ENCODE data around the gene LMNTD2. TPM values are rescaled to one million over a fixed set of nuclear protein-coding genes. Genes with fewer than 3 reads are reported as not detected.
A peak's percentile ranks its signal among the peaks of the same experiment; 100 is the strongest.

The LMNTD2 gene
- total RNA-seq, 8 experiments from 2014 or later = 0.29 to 5.4 (median 0.88) TPM

DNA sequence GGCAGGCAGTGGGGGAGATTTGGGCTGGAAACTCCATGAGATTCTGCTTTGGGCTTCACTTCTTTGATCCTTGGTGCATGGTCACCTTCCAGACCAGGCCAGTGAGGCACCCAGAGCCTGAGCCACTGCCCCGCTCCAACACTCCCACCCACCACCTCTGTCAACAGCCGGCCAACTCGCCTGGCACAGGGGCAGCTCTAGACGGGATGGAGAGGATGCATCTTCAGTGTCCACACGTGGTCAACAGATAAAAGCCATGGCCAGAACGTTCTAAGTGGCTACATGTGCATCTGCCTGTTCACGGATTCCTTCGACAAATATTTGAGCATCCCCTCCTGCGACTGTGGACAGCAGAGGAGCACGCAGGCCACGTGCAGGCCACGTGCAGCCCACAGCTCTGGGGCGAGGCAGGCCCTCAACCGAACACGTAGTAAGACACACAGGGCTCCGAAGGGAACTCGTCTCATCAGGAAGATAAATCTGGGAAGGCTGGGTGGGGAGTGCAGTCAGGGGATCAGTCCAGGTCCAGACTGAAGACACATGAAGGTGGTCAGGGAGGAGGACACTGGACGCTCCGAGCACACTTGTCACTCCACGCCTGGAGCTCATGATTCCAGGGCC, 22.0 kb downstream of the LMNTD2 start:
- WGBS, 10 experiments = 80 to 100% (median 92%) methylated on average over 1 to 11 of the region's 20 CpGs; no CpG with 5 or more reads in 3 of the 10 experiments
- in situ Hi-C loops (cut with MboI; ENCODE audit: low pct_unique_long_range_greater_than_20kb in 2 of 9, low sequenced_read_pairs in 9 of 9, unreplicated experiment in 9 of 9) = no loop called here
- ATAC-seq (replicated peaks in 6 of 8) = no peak

DNA sequence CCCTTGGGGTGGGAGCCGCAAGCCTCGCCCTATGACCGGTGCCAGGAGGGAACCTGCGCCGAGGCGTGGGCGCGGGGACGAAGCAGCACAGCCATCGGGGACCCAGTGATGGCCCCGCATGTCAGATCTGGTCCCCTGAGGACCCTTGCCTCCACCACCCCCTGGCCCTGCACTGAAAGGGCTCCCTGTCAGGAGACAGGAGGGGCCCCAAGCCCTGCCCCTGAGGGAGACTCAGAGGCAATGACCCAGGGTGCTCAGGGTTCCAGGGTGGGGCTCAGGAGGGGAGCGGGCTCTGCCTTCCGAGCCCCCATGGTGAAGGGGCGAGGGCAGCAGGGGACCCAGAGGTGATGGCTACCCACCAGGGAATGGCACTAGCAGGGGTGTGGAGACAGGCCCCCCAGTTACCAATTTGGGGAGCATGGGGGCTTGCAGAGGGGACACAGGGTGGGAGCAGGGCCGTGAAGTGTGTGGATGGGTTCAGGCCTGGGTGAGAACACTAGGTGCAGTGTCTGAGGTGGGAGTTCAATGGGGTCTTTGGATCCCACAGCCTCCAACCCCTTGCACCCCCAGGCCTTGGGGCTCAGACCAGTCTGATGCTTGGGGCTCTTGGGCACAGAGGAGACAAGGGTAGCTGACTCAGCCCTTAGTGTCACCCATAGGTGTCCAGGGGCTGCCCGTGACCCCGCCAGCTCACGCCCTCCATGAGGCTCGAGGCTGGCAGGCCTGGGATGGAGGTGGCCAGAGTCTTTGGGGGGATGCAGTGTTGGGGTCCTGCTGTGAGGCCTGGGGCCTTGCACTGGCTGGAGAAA, 22.7 kb downstream of the LMNTD2 start:
- Histone ChIP-seq H3K4me1 (replicated peaks in 1 of 2) (peaks cover 28 to 40% of the 10 kb centered on the region in 2 donors), H3K4me3 (peak overlapping the region; percentile 2 to 96 (median 11)), H3K27ac (no peak overlapping the region)
- in situ Hi-C loops (cut with MboI; ENCODE audit: low pct_unique_long_range_greater_than_20kb in 2 of 9, low sequenced_read_pairs in 9 of 9, unreplicated experiment in 9 of 9) = no loop called here
- WGBS, 10 experiments = 20% methylated on average over 1 of the region's 19 CpGs; no CpG with 5 or more reads in 9 of the 10 experiments
- ATAC-seq (replicated peaks in 6 of 8) = no peak

More for the DNA sequence above, 22.0 kb downstream of the LMNTD2 start:
- peaks cover 28 to 40% of the 10 kb centered on the region in 2 donors for H3K4me1 ChIP-seq (replicated peaks in 1 of 2)
- no peak overlapping the region for H3K27ac ChIP-seq
- H3K4me3 ChIP-seq = no peak overlapping the region

DNA sequence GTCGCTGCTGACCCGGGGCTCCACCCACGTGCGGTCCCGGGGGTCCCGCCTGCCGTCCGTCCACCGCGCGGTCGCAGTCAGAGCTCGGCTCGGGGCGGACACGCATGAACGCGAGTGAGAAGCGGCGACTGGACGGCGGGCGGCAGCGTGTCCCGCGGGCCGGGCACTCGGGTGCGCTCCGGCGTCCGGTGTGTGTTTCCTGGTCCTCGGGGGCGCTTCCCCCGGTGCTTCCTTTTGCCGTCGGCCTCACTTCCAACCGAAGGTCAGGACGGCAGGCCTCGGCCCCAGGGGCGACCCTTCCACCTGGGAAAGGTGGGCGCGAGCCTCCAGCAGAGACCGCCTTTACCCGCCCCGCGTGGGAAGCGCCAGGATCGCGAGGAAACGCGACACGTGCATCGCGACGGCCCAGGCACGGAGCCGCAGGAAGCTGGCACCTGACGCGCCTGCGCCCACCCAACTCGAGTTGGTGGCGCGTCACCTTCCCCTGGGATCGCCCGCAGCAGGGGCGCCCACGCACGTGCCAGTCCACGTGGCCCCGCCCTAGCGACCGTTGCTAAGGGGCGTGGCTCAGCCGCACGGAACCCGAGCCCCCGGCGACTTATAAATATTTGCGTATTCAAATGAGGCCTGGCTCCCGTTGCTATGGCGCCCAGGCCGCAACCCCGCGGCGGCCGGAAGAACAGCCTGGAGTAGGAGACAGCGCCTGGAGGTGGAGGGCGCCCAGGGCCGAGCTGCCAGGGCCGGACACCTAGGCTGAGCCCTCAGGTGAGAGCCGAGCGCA, 23.5 kb downstream of the LMNTD2 start, which contains the start of gene LRRC56:
LRRC56 (plus strand) TSS at position 687 of the 781 bp plus-strand sequence. CDS start 3,158 bp downstream, outside the sequence.
- in situ Hi-C loops (cut with MboI; ENCODE audit: low pct_unique_long_range_greater_than_20kb in 2 of 9, low sequenced_read_pairs in 9 of 9, unreplicated experiment in 9 of 9) = no loop called here
- Histone ChIP-seq H3K4me3 (peak within 1 kb of the TSS; percentile 2 to 96 (median 79)), H3K27ac (no peak within 1 kb of the TSS), H3K4me1 (replicated peaks in 1 of 2) (peaks cover 28 to 40% of the 10 kb centered on the region in 2 donors)
- peak; percentile 20 to 59 (median 38) for ATAC-seq (replicated peaks in 6 of 8)
- 0 to 18% (median 6%) methylated on average over 10 to 27 of the region's 93 CpGs; no CpG with 5 or more reads in 6 of the 10 experiments for WGBS, 10 experiments

DNA sequence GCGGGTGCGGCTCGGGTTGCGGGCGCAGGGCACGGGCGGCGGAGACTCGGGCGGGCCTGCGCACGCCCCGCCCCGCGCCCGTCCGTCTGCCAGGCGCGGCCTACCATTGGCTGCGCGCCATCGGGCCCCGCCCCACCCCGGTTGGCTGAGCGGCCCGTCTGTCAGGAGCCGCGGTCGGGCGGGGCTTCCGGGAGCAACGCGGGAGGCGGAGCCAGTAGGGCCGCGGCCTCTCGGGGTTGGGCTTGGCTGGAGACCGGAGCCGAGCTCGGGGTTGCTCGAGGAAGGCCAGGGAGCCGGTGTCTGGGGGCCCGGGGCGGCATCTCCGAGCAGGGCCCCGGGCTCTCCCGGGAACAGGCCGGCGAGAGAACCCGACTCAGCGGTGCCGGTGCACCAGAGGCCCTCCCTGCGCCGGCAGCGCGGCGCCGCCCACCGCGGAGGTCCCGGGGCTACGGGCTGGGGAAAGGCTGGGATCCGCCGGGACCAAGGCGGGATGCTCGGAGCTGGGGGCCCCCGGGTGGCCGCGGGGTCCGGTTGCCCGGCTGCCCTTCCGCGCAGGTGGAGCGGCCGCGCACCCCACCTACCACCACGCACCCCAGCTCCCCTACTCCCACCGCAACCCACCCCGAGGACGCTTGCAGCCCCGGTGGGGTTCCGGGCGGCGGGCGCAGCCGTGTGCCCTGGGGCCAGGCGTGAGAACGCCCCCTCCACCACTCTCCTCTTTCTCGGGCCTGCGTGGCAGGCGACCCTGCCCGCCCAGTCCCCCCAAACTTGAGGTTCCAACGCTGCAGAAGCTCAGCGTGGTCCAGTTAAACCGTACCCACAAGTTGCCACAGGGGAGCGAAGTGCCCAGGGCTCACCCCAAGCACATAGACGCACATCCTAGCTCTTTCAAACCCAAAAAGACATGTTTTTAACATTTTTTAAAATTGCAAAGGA, 24.8 kb downstream of the LMNTD2 start, which contains the start of gene HRAS:
HRAS (minus strand) TSS at position 58 of the 936 bp plus-strand sequence.
- peak within 1 kb of the TSS; percentile 76 to 84 for H3K27ac ChIP-seq
- peaks cover 25 to 35% of the 10 kb centered on the region in 2 donors for H3K4me1 ChIP-seq (replicated peaks in 1 of 2)
- 3 to 40% (median 31%) methylated on average over 1 to 5 of the region's 97 CpGs; no CpG with 5 or more reads in 6 of the 10 experiments for WGBS, 10 experiments
- peak within 1 kb of the TSS; percentile 69 to 96 (median 89) for H3K4me3 ChIP-seq
- in situ Hi-C loops (cut with MboI; ENCODE audit: low pct_unique_long_range_greater_than_20kb in 2 of 9, low sequenced_read_pairs in 9 of 9, unreplicated experiment in 9 of 9) = no loop called here
- ATAC-seq (replicated peaks in 6 of 8) = peak; percentile 66 to 89 (median 86)

GRCh38 chr11:535210-535518, 25.4 kb downstream of the LMNTD2 start:
- in situ Hi-C loops (cut with MboI; ENCODE audit: low pct_unique_long_range_greater_than_20kb in 2 of 9, low sequenced_read_pairs in 9 of 9, unreplicated experiment in 9 of 9) = no loop called here
- peak overlapping the region; percentile 62 to 79 for H3K27ac ChIP-seq

DNA sequence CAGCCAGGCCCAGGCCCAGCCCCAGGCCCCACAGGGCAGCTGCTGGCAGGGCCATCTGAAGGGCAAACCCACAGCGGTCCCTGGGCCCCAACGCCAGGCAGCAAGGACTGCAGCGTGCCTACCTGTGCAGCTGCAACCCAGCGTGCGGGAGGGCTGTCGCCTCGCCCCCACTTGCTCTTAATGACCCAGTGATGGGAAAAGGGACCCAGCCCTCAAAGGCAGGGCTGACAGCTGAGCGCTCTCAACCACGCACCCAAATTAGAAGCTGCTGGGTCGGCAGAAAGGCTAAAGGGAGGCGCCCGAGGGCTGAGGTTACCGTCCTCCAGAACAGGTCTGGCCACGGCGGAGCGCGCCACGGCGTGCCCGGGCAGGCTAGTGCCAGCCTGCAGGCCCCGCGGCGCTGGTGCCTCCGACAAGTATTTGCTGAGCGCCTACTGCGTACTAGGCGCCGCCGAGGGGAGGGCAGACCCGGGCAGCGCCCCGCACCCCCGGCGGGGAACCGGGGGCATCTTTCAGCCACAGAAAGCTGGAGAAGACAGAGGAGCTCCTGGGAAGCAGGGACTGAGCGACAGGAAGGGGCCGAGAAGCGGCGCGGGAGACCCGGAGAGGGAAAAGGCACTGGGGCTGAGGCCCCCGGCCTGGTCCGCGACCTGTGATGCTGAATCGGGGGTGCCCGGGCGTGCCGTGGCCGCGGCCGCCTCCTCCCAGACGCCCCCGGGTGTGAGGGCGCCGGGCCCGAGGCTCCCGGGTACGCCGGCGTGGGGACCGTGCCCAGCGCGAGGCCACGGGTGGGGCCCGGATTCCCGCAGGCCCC, 25.9 kb downstream of the LMNTD2 start:
- peak overlapping the region; percentile 69 to 96 (median 89) for H3K4me3 ChIP-seq
- in situ Hi-C loops (cut with MboI; ENCODE audit: low pct_unique_long_range_greater_than_20kb in 2 of 9, low sequenced_read_pairs in 9 of 9, unreplicated experiment in 9 of 9) = no loop called here
- 6 to 60% (median 26%) methylated on average over 1 to 10 of the region's 66 CpGs; no CpG with 5 or more reads in 4 of the 10 experiments for WGBS, 10 experiments
- H3K4me1 ChIP-seq (replicated peaks in 1 of 2) = peaks cover 20 to 28% of the 10 kb centered on the region in 2 donors
- peak overlapping the region in 1 of 2 donors; percentile 79 for H3K27ac ChIP-seq
- peak in 2 of 8 experiments; percentile 1 for ATAC-seq (replicated peaks in 6 of 8)

More at GRCh38 chr11:535210-535518, 25.4 kb downstream of the LMNTD2 start:
- H3K4me1 ChIP-seq (replicated peaks in 1 of 2) = peaks cover 20 to 29% of the 10 kb centered on the region in 2 donors
- ATAC-seq (replicated peaks in 6 of 8) = no peak
- peak overlapping the region; percentile 69 to 96 (median 89) for H3K4me3 ChIP-seq
- no CpG with 5 or more reads among the region's 56 CpGs for WGBS, 10 experiments

DNA sequence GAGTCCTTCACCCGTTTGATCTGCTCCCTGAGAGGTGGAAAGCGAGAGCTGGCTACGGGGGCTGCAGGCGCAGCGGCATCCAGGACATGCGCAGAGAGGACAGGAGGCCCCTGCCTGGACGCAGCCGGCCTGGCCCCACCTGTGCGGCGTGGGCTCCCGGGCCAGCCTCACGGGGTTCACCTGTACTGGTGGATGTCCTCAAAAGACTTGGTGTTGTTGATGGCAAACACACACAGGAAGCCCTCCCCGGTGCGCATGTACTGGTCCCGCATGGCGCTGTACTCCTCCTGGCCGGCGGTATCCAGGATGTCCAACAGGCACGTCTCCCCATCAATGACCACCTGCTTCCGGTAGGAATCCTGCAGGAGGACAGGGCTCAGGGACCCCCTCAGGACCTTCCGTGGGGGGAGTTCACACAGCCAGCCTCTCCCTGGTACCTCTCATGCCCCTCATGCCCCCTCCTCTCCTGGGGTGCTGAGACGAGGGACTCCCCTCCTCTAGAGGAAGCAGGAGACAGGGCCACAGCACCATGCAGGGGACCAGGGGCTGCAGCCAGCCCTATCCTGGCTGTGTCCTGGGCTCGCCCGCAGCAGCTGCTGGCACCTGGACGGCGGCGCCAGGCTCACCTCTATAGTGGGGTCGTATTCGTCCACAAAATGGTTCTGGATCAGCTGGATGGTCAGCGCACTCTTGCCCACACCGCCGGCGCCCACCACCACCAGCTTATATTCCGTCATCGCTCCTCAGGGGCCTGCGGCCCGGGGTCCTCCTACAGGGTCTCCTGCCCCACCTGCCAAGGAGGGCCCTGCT, 26.7 kb downstream of the LMNTD2 start:
- WGBS, 10 experiments = 80 to 100% (median 100%) methylated on average over 1 to 5 of the region's 37 CpGs; no CpG with 5 or more reads in 4 of the 10 experiments
- Histone ChIP-seq H3K4me3 (peak overlapping the region in 4 of 5 donors; percentile 69 to 96 (median 90)), H3K4me1 (replicated peaks in 1 of 2) (peaks cover 28 to 32% of the 10 kb centered on the region in 2 donors), H3K27ac (no peak overlapping the region)
- in situ Hi-C loops (cut with MboI; ENCODE audit: low pct_unique_long_range_greater_than_20kb in 2 of 9, low sequenced_read_pairs in 9 of 9, unreplicated experiment in 9 of 9) = no loop called here
- ATAC-seq (replicated peaks in 6 of 8) = no peak

DNA sequence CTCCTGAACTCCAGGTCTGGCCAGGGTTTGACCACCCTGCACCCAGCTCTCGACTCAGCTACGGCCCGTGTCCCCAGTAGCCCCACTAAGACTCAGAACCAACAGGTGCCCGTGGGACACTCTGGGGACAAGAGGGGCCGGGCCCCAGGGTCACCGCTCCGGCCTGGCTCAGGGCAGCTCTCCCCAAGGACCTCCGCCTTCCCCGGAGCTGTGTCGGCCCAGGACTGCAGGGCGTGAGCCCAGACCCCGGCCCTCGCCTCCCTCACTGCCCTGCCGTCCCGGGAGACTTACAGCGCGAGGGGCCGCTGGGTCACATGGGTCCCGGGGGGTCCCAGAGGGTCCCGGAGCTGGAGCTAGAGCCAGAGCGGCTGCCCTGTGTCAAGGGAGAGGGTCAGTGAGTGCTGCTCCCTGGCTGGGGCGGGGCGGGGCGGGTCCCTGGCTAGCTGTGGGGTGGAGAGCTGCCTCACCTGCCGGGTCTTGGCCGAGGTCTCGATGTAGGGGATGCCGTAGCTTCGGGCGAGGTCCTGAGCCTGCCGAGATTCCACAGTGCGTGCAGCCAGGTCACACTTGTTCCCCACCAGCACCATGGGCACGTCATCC, 27.5 kb downstream of the LMNTD2 start:
- in situ Hi-C loops (cut with MboI; ENCODE audit: low pct_unique_long_range_greater_than_20kb in 2 of 9, low sequenced_read_pairs in 9 of 9, unreplicated experiment in 9 of 9) = no loop called here
- Histone ChIP-seq H3K4me3 (no peak overlapping the region), H3K4me1 (replicated peaks in 1 of 2) (peaks cover 32 to 35% of the 10 kb centered on the region in 2 donors), H3K27ac (no peak overlapping the region)
- ATAC-seq (replicated peaks in 6 of 8) = no peak
- WGBS, 10 experiments = 60 to 100% (median 100%) methylated on average over 1 to 13 of the region's 33 CpGs; no CpG with 5 or more reads in 5 of the 10 experiments

DNA sequence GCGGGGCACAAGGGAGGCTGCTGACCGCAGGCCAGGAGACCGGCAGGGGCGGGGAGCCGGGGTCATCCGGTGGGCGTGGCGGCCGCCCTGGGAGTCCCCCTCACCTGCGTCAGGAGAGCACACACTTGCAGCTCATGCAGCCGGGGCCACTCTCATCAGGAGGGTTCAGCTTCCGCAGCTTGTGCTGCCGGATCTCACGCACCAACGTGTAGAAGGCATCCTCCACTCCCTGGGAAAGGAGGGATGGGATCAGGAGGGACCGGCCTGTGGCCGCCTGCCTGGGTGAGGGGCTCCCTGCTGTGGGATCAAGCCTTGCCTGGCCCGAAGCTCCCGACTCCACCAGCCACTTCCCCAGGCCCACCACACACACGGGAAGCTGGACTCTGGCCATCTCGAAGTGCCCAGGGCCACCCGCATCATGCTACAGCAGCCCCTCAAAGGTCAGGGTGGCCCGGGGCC, 28.0 kb downstream of the LMNTD2 start:
- ATAC-seq (replicated peaks in 6 of 8) = no peak
- Histone ChIP-seq H3K4me1 (replicated peaks in 1 of 2) (peaks cover 27 to 30% of the 10 kb centered on the region in 2 donors), H3K27ac (no peak overlapping the region), H3K4me3 (no peak overlapping the region)
- WGBS, 10 experiments = 91 to 100% (median 95%) methylated on average over 1 to 9 of the region's 23 CpGs; no CpG with 5 or more reads in 7 of the 10 experiments
- in situ Hi-C loops (cut with MboI; ENCODE audit: low pct_unique_long_range_greater_than_20kb in 2 of 9, low sequenced_read_pairs in 9 of 9, unreplicated experiment in 9 of 9) = no loop called here

DNA sequence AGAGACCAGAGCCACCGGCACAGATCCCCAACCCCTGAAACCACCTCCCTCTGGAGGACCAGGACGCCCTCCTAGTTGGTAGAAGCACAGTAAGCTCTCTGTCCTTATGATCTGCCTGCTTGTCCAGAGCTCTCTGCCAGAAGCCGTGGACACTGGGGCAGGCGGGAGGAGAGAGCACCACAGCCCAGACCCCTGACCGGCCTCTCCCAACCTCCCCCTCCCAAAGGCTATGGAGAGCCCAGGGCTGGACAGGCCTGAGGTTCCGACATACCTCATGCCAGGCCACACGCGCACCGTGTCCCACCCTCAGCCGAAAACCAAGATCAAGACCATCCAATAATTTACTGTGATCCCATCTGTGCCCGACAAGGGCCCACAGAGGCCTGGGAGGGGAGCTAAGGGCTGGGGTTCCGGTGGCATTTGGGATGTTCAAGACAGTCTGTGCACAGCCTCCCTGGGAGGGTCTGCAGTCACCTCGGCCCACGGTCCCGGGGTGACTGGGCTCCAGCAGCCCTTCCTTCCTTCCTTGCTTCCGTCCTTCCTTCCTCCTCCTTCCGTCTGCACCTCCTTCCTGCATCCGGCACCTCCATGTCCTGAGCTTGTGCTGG, 28.5 kb downstream of the LMNTD2 start:
- H3K4me3 ChIP-seq = no peak overlapping the region
- no peak overlapping the region for H3K27ac ChIP-seq
- in situ Hi-C loops (cut with MboI; ENCODE audit: low pct_unique_long_range_greater_than_20kb in 2 of 9, low sequenced_read_pairs in 9 of 9, unreplicated experiment in 9 of 9) = no loop called here
- H3K4me1 ChIP-seq (replicated peaks in 1 of 2) = peaks cover 24% of the 10 kb centered on the region in 2 donors
- 80 to 100% (median 95%) methylated on average over 1 to 6 of the region's 18 CpGs; no CpG with 5 or more reads in 4 of the 10 experiments for WGBS, 10 experiments
- ATAC-seq (replicated peaks in 6 of 8) = no peak
